Measurements from ENCODE around the gene CELF1.

DNA sequence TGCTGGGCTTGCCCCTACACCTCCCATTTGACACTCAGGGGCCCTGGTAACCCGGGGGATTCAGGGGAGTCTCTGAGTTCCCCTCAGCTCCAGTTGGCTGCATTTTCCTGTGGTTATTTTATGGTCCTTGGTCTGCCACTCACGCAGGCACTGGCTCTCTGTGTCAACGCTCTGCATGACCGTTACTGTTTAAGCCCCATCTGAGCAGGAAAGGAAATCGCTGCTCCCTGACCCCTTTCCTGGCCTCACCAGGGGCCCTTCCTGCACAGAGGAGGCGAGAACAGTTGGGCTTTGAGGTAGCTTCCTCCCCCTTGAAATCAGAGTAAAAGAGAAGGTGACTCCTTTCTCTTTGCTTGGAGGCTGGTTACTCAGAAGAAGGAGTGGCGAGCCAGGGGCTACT is 38.8 kb upstream of the CELF1 start:
- no peak for TF ChIP-seq POLR2A (IDR thresholded peaks at IDR 0.05; ENCODE audit: low read length)
- no peak for TF ChIP-seq GATA1 (IDR thresholded peaks at IDR 0.05; ENCODE audit: low read depth, low read length)
